Measurements from ENCODE around the gene SREBF1. TPM values are rescaled to one million over a fixed set of nuclear protein-coding genes. Genes with fewer than 3 reads are reported as not detected.

SREBF1 gene
- polyA plus RNA-seq, 6 donors from 2014 or later: 4.8 to 10.0 (median 5.4) TPM

Other genes starting within 250 kb of the SREBF1 start
- 10 to 100 TPM; 16.3 to 28.0 (median 21.3) TPM for gene PEMT, start 245.3 kb downstream of the SREBF1 start, polyA plus RNA-seq (ENCODE audit: low read depth in 6 of 6)
- gene RAI1, start 155.5 kb downstream of the SREBF1 start, polyA plus RNA-seq (ENCODE audit: low read depth in 6 of 6): 1 to 10 TPM; 1.9 to 3.8 (median 2.6) TPM
- 1 to 10 TPM; 2.5 to 7.0 (median 3.0) TPM for gene TOM1L2, start 135.4 kb upstream of the SREBF1 start, polyA plus RNA-seq (ENCODE audit: low read depth in 6 of 6)
- 1 to 10 TPM in 2 of 6 donors, under 1 TPM in 2, not detected in 2; 0.19 to 1.4 (median 0.85) TPM for gene DRC3, start 135.9 kb upstream of the SREBF1 start, polyA plus RNA-seq (ENCODE audit: low read depth in 6 of 6)
- gene ATPAF2, start 202.2 kb upstream of the SREBF1 start, polyA plus RNA-seq (ENCODE audit: low read depth in 6 of 6): 10 to 100 TPM; 24.0 to 42.7 (median 34.1) TPM
- gene GID4, start 202.4 kb upstream of the SREBF1 start, polyA plus RNA-seq (ENCODE audit: low read depth in 6 of 6): 10 to 100 TPM in 2 of 6 donors, 1 to 10 TPM in 4; 6.7 to 11.8 (median 7.4) TPM

Measured in naive B cell (primary cell).